Kidney (tissue), 14 donors: ENCODE results near the gene LIPE. TPM values are rescaled to one million over a fixed set of nuclear protein-coding genes. Genes with fewer than 3 reads are reported as not detected.

Experiments used
- DNase-seq, 5 donors: peaks; one replicate each; pipeline ENCODE4 v3.0.0-alpha.2; 2013 to 2020
- FAIRE-seq: peaks from 2 replicates; lab custom pipeline; 2012; peaks lifted over from hg19 to GRCh38; lab: Jason Lieb, UNC
- H3K27ac ChIP-seq, 2 donors: one replicate each; pipeline ENCODE4 v1.7.0; 2013; ENCODE audit warnings: low read depth in 2 of 2, low read length in 2 of 2, inconsistent platforms in 1 of 2
- H3K27me3 ChIP-seq: one replicate; pipeline ENCODE4 v1.7.1; 2013; ENCODE audit warnings: low read length, inconsistent platforms; ENCODE audit not compliant: control insufficient read depth, insufficient read depth
- H3K36me3 ChIP-seq, 3 donors: one replicate each; pipeline versions ENCODE4 v1.7.0 to v1.7.1; 2013; ENCODE audit warnings: low read length in 3 of 3, control low read depth in 1 of 3, inconsistent platforms in 1 of 3; ENCODE audit not compliant: insufficient read depth in 3 of 3, control insufficient read depth in 2 of 3
- H3K4me1 ChIP-seq, 3 donors: one replicate each; pipeline versions ENCODE4 v1.7.0 to v1.7.1; 2013; ENCODE audit warnings: low read length in 3 of 3, inconsistent platforms in 1 of 3, low read depth in 1 of 3; ENCODE audit not compliant: control insufficient read depth in 2 of 3, insufficient read depth in 2 of 3
- H3K4me3 ChIP-seq, 3 donors: one replicate each; pipeline versions ENCODE4 v1.7.0 to v1.8.1; 2013; ENCODE audit warnings: low read length in 3 of 3, control low read depth in 1 of 3, inconsistent platforms in 1 of 3
- H3K9ac ChIP-seq, 3 donors: one replicate each; pipeline versions ENCODE4 v1.7.0 to v1.7.1; 2013; ENCODE audit warnings: low read length in 3 of 3, control low read depth in 1 of 3, inconsistent platforms in 1 of 3
- H3K9me3 ChIP-seq, 3 donors: one replicate each; pipeline versions ENCODE4 v1.7.0 to v1.7.1; 2013; ENCODE audit warnings: low read length in 3 of 3, control low read depth in 1 of 3, inconsistent platforms in 1 of 3; ENCODE audit not compliant: control insufficient read depth in 2 of 3, insufficient read depth in 1 of 3
- intact Hi-C: fragments of 100-400 bp; cut with DNase I; formaldehyde crosslinking; loops from one replicate; pipeline ENCODE4 v1.11.1; 2022
- polyA plus RNA-seq: library from polyadenylated mRNA; stranded (reverse); fragments of 350-450 nt; fragmentation: Illumina TruSeq; extraction: RNeasy Lipid Tissue Mini Kit (QIAGEN cat#74804); gene quantifications from one replicate; pipeline ENCODE4 v1.2.3, GENCODE V29; 2014; ENCODE audit warnings: low read depth, low replicate concordance; ENCODE audit not compliant: insufficient read depth
- total RNA-seq: library from RNA; stranded (reverse); fragmentation: NEBNext Ultra II Directional; extraction: Animal tissue kit (Norgen Biotek cat#: 25700); gene quantifications from one replicate; pipeline ENCODE4 v1.2.1, GENCODE V29; 2021
- TF ChIP-seq, protein P1 (sequence below): IDR thresholded peaks from 3 replicates; pipeline ENCODE4 v1.5.1; 2012; ENCODE audit warnings: mild to moderate bottlenecking, moderate library complexity, borderline replicate concordance; ENCODE audit not compliant: insufficient read depth; ENCODE audit errors: extremely low read depth
- donor health status: control.
- donor health status: control.
- donor health status: control.
- donor health status: control.
- donor health status: control.
- donor health status: DM: yes; HTN: yes; CAD: no.
- donor health status: Normal renal cell carcinoma (clear cell type).

Gene LIPE
- total and polyA plus RNA-seq, 2 donors from 2014 or later = 8.9 to 9.9 TPM

GRCh38 chr19:42420055-42420544, 7.1 kb downstream of the LIPE start:
- intact Hi-C loops = no loop called here
- DNase-seq (peak in 2 of 5 donors; percentile 39 to 40), FAIRE-seq (no peak)
- TF ChIP-seq, protein P1, sequence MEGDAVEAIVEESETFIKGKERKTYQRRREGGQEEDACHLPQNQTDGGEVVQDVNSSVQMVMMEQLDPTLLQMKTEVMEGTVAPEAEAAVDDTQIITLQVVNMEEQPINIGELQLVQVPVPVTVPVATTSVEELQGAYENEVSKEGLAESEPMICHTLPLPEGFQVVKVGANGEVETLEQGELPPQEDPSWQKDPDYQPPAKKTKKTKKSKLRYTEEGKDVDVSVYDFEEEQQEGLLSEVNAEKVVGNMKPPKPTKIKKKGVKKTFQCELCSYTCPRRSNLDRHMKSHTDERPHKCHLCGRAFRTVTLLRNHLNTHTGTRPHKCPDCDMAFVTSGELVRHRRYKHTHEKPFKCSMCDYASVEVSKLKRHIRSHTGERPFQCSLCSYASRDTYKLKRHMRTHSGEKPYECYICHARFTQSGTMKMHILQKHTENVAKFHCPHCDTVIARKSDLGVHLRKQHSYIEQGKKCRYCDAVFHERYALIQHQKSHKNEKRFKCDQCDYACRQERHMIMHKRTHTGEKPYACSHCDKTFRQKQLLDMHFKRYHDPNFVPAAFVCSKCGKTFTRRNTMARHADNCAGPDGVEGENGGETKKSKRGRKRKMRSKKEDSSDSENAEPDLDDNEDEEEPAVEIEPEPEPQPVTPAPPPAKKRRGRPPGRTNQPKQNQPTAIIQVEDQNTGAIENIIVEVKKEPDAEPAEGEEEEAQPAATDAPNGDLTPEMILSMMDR = peak; percentile 51
- Histone ChIP-seq H3K4me1 (peaks cover 0 to 14% (median 8%) of the 10 kb centered on the region in 3 donors), H3K36me3 (no peaks in the 10 kb centered on the region), H3K27ac (no peak overlapping the region), H3K27me3 (no peaks in the 10 kb centered on the region), H3K4me3 (no peak overlapping the region), H3K9me3 (no peaks in the 10 kb centered on the region), H3K9ac (peak overlapping the region in 1 of 3 donors; percentile 3)

DNA sequence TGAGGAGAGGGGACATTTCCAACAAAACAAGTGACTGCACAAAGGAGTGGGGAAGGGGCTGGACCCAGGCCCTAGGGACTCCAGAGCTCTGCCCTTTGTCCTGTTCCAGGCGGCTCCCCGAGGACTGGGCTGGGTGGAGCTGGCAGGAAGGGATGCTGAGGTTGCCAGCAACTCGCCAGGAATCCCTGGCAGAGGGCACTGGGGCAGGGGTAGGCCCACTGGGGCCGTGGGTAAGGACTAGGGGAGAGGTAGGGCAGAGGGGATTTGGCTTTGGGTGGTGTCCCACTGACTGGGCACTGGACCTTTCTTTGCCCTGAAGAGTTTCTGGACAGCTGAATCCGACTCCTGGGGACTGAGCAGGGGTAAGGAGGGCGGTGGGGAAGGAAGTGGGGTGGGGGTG, 7.9 kb downstream of the LIPE start:
- no peaks in the 10 kb centered on the region for H3K36me3 ChIP-seq
- H3K9ac ChIP-seq = no peak overlapping the region
- FAIRE-seq = no peak
- peaks cover 0 to 14% (median 8%) of the 10 kb centered on the region in 3 donors for H3K4me1 ChIP-seq
- intact Hi-C loops = no loop called here
- no peak overlapping the region for H3K4me3 ChIP-seq
- no peaks in the 10 kb centered on the region for H3K9me3 ChIP-seq
- TF ChIP-seq, protein P1 = no peak
- DNase-seq = peak in 1 of 5 donors; percentile 68
- no peaks in the 10 kb centered on the region for H3K27me3 ChIP-seq
- H3K27ac ChIP-seq = no peak overlapping the region

- Histone ChIP-seq H3K27ac (no peak overlapping the region), H3K4me3 (no peak overlapping the region), H3K9ac (no peak overlapping the region), H3K4me1 (no peaks in the 10 kb centered on the region), H3K27me3 (no peaks in the 10 kb centered on the region), H3K9me3 (no peaks in the 10 kb centered on the region), H3K36me3 (no peaks in the 10 kb centered on the region)
- no peak for FAIRE-seq
- peak in 1 of 5 donors; percentile 45 for DNase-seq
- intact Hi-C loops = no loop called here
- TF ChIP-seq, protein P1 = no peak
Measured at GRCh38 chr19:42412661-42413076, 14.5 kb downstream of the LIPE start.

- TF ChIP-seq, protein P1 = no peak
Measured at GRCh38 chr19:42412227-42412626, 15.0 kb downstream of the LIPE start.

More at GRCh38 chr19:42412227-42412626, 15.0 kb downstream of the LIPE start:
- peak in 4 of 5 donors; percentile 21 to 71 (median 48) for DNase-seq
- H3K27me3 ChIP-seq = no peaks in the 10 kb centered on the region
- no peak overlapping the region for H3K4me3 ChIP-seq
- no peak overlapping the region for H3K27ac ChIP-seq
- FAIRE-seq = no peak
- H3K4me1 ChIP-seq = no peaks in the 10 kb centered on the region
- no peaks in the 10 kb centered on the region for H3K9me3 ChIP-seq
- intact Hi-C loops = no loop called here
- no peaks in the 10 kb centered on the region for H3K36me3 ChIP-seq
- no peak overlapping the region for H3K9ac ChIP-seq
